Common myeloid progenitor, CD34-positive (primary cell): Measurements from ENCODE around the gene RGS3.

Experiments used
- CTCF ChIA-PET: fragments of 350-600 bp; sonication (Branson Sonifier 250); formaldehyde crosslinking; loops from one replicate; lab custom pipeline; 2021; ENCODE audit warnings: antibody characterized with exemption; lab: Charles Lee
- POLR2A ChIA-PET: fragments of 350-600 bp; sonication (Branson Sonifier 250); formaldehyde crosslinking; loops from one replicate; lab custom pipeline; 2021; ENCODE audit warnings: antibody characterized with exemption; lab: Charles Lee
- DNase-seq, 3 donors: peaks; one replicate each; pipeline versions ENCODE4 v3.0.0 to v3.0.0-alpha.2; 2013
- H3K27ac ChIP-seq, 2 experiments: 1 replicate in 1 of 2; 2 replicates in 1 of 2; pipeline ENCODE4 v1.7.0; 2013; ENCODE audit warnings: inconsistent platforms in 2 of 2, low read length in 2 of 2, mild to moderate bottlenecking in 2 of 2, low read depth in 1 of 2, moderate library complexity in 1 of 2; ENCODE audit not compliant: severe bottlenecking in 2 of 2, insufficient read depth in 1 of 2, poor library complexity in 1 of 2
- H3K27me3 ChIP-seq, 5 experiments: replicated peaks in 2 of 5; 1 replicate in 3 of 5; 2 replicates in 2 of 5; pipeline versions ENCODE4 v1.6.1 to v1.7.0; 2013; ENCODE audit warnings: low read length in 4 of 5, mild to moderate bottlenecking in 2 of 5, moderate library complexity in 2 of 5, inconsistent platforms in 1 of 5; ENCODE audit not compliant: insufficient read depth in 5 of 5, control insufficient read depth in 4 of 5
- H3K36me3 ChIP-seq, 4 experiments: 1 replicate in 2 of 4; 2 replicates in 2 of 4; pipeline versions ENCODE4 v1.6.1 to v1.7.0; 2013; ENCODE audit warnings: low read length in 3 of 4, control low read depth in 1 of 4, mild to moderate bottlenecking in 1 of 4; ENCODE audit not compliant: control insufficient read depth in 4 of 4, insufficient read depth in 4 of 4
- H3K4me1 ChIP-seq, 4 experiments: 1 replicate in 3 of 4; 2 replicates in 1 of 4; pipeline versions ENCODE4 v1.6.1 to v1.7.1; 2013; ENCODE audit warnings: low read length in 3 of 4, mild to moderate bottlenecking in 3 of 4, control low read depth in 1 of 4, inconsistent platforms in 1 of 4, moderate library complexity in 1 of 4; ENCODE audit not compliant: control insufficient read depth in 4 of 4, insufficient read depth in 4 of 4; ENCODE audit errors: control extremely low read depth in 1 of 4
- H3K4me3 ChIP-seq, 7 experiments: 1 replicate in 4 of 7; 2 replicates in 3 of 7; pipeline versions ENCODE4 v1.5.1 to v1.7.0; 2013; ENCODE audit warnings: mild to moderate bottlenecking in 7 of 7, low read length in 6 of 7, moderate library complexity in 6 of 7, inconsistent platforms in 2 of 7, low read depth in 2 of 7, control low read depth in 1 of 7; ENCODE audit not compliant: insufficient read depth in 4 of 7, control insufficient read depth in 1 of 7; ENCODE audit errors: extremely low read depth in 1 of 7
- H3K9me3 ChIP-seq, 5 experiments: 1 replicate in 4 of 5; 2 replicates in 1 of 5; pipeline versions ENCODE4 v1.6.1 to v1.7.1; 2013; ENCODE audit warnings: low read length in 4 of 5, mild to moderate bottlenecking in 2 of 5, inconsistent platforms in 1 of 5, low read depth in 1 of 5, moderate library complexity in 1 of 5; ENCODE audit not compliant: control insufficient read depth in 4 of 5, insufficient read depth in 2 of 5; ENCODE audit errors: control extremely low read depth in 1 of 5
- WGBS: methylation state at CpG from one replicate; pipeline ENCODE4 v1.1.5; 2013; ENCODE audit not compliant: insufficient coverage; 5-methylcytosine and 5-hydroxymethylcytosine counted together

The RGS3 gene

GRCh38 chr9:113472199-113472598 lies 8.7 kb downstream of the RGS3 start:
- Histone ChIP-seq H3K4me1 (no peaks in the 10 kb centered on the region), H3K27ac (no peak overlapping the region), H3K9me3 (peaks cover 0 to 3% (median 0%) of the 10 kb centered on the region in 5 experiments), H3K4me3 (no peak overlapping the region), H3K36me3 (peaks cover 8 to 47% (median 15%) of the 10 kb centered on the region in 4 experiments), H3K27me3 (no peaks in the 10 kb centered on the region)
- ChIA-PET POLR2A (no interaction called here), CTCF (no interaction called here)
- 100% methylated on average over 1 of the region's 5 CpGs for WGBS
- DNase-seq, result no peak

- POLR2A ChIA-PET, result no interaction called here
- no peaks in the 10 kb centered on the region for H3K27me3 ChIP-seq
- CTCF ChIA-PET, result interaction anchor here (0.9 to 1.7 kb wide), 5 partner anchors 9 to 182 kb away, joined by 3 to 5 read pairs (median 3); partner anchors contain the start of gene ALAD
- no peaks in the 10 kb centered on the region for H3K4me1 ChIP-seq
- H3K36me3 ChIP-seq, result peaks cover 3 to 58% (median 14%) of the 10 kb centered on the region in 4 experiments
- 90% methylated on average over 6 of the region's 8 CpGs for WGBS
- no peak overlapping the region for H3K27ac ChIP-seq
- no peak for DNase-seq
- H3K4me3 ChIP-seq, result no peak overlapping the region
- peaks cover 0 to 2% (median 0%) of the 10 kb centered on the region in 5 experiments for H3K9me3 ChIP-seq
Observed at GRCh38 chr9:113474360-113475028, 11.0 kb downstream of the RGS3 start.

- ChIA-PET CTCF (interaction anchor here (1.1 to 1.4 kb wide), 4 partner anchors 9 to 152 kb away, joined by 3 read pairs; no protein-coding TSS in a partner anchor), POLR2A (no interaction called here)
- Histone ChIP-seq H3K27ac (no peak overlapping the region), H3K4me1 (no peaks in the 10 kb centered on the region), H3K27me3 (no peaks in the 10 kb centered on the region), H3K4me3 (no peak overlapping the region), H3K36me3 (peaks cover 3 to 61% (median 14%) of the 10 kb centered on the region in 4 experiments), H3K9me3 (peaks cover 0 to 2% (median 0%) of the 10 kb centered on the region in 5 experiments)
- WGBS, result 100% methylated on average over 2 of the region's 2 CpGs
- no peak for DNase-seq
Observed at GRCh38 chr9:113475031-113475430, 11.5 kb downstream of the RGS3 start.

GRCh38 chr9:113475992-113476391 lies 12.5 kb downstream of the RGS3 start:
- H3K4me3 ChIP-seq, result no peak overlapping the region
- ChIA-PET POLR2A (no interaction called here), CTCF (interaction anchor here (1.1 kb wide), 2 partner anchors 14 to 151 kb away, joined by 3 read pairs; no protein-coding TSS in a partner anchor)
- H3K9me3 ChIP-seq, result peaks cover 0 to 2% (median 0%) of the 10 kb centered on the region in 5 experiments
- no peaks in the 10 kb centered on the region for H3K4me1 ChIP-seq
- no peak for DNase-seq
- no peaks in the 10 kb centered on the region for H3K27me3 ChIP-seq
- 94% methylated on average over 4 of the region's 4 CpGs for WGBS
- peaks cover 3 to 61% (median 12%) of the 10 kb centered on the region in 4 experiments for H3K36me3 ChIP-seq
- H3K27ac ChIP-seq, result no peak overlapping the region

- no peaks in the 10 kb centered on the region for H3K27me3 ChIP-seq
- peaks cover under 1 to 55% (median 12%) of the 10 kb centered on the region in 4 experiments for H3K36me3 ChIP-seq
- no peak overlapping the region for H3K27ac ChIP-seq
- peaks cover 0 to 2% (median 0%) of the 10 kb centered on the region in 5 experiments for H3K9me3 ChIP-seq
- DNase-seq, result no peak
- ChIA-PET POLR2A (no interaction called here), CTCF (interaction anchor here (1.1 kb wide), 1 partner anchor 14 kb away, joined by 3 read pairs; no protein-coding TSS in a partner anchor)
- no peaks in the 10 kb centered on the region for H3K4me1 ChIP-seq
- WGBS, result 93% methylated on average over 3 of the region's 4 CpGs
- no peak overlapping the region for H3K4me3 ChIP-seq
Observed at GRCh38 chr9:113476511-113476916, 13.0 kb downstream of the RGS3 start.

GRCh38 chr9:113477058-113477457 lies 13.5 kb downstream of the RGS3 start:
- WGBS, result 94% methylated on average over 4 of the region's 4 CpGs
- DNase-seq, result no peak
- Histone ChIP-seq H3K27ac (no peak overlapping the region), H3K4me3 (no peak overlapping the region), H3K4me1 (no peaks in the 10 kb centered on the region), H3K9me3 (peaks cover 0 to 2% (median 0%) of the 10 kb centered on the region in 5 experiments), H3K36me3 (peaks cover 0 to 50% (median 10%) of the 10 kb centered on the region in 4 experiments), H3K27me3 (no peaks in the 10 kb centered on the region)
- ChIA-PET CTCF (interaction anchor here (0.7 to 1.1 kb wide), 2 partner anchors 8 to 14 kb away, joined by 3 read pairs; no protein-coding TSS in a partner anchor), POLR2A (no interaction called here)

GRCh38 chr9:113477661-113478060 lies 14.1 kb downstream of the RGS3 start:
- CTCF ChIA-PET, result interaction anchor here (0.7 to 1.1 kb wide), 2 partner anchors 9 to 15 kb away, joined by 3 read pairs; no protein-coding TSS in a partner anchor
- no peaks in the 10 kb centered on the region for H3K9me3 ChIP-seq
- H3K36me3 ChIP-seq, result peaks cover 0 to 49% (median 9%) of the 10 kb centered on the region in 4 experiments
- no peak overlapping the region for H3K4me3 ChIP-seq
- POLR2A ChIA-PET, result interaction anchor here (0.7 kb wide), 1 partner anchor 92 kb away, joined by 3 read pairs; no protein-coding TSS in a partner anchor
- no peak for DNase-seq
- H3K4me1 ChIP-seq, result no peaks in the 10 kb centered on the region
- 93% methylated on average over 3 of the region's 5 CpGs for WGBS
- no peak overlapping the region for H3K27ac ChIP-seq
- H3K27me3 ChIP-seq, result no peaks in the 10 kb centered on the region
